HepG2 (cell line): Measurements from ENCODE around the gene NRL. TPM values are rescaled to one million over a fixed set of nuclear protein-coding genes. Genes with fewer than 3 reads are reported as not detected.

Experiments
- HIVEP1 ChIP-seq: sonication (generic); formaldehyde crosslinking; IDR thresholded peaks from 2 replicates; pipeline ENCODE4 v1.4.0; 2020; ENCODE audit warnings: mild to moderate bottlenecking, missing genetic modification reagents
- KDM3A ChIP-seq: IDR thresholded peaks from 2 replicates; pipeline ENCODE4 v1.6.1; 2018; ENCODE audit warnings: low read depth, missing compliant biosample characterization
- KLF15 ChIP-seq: sonication (generic); formaldehyde crosslinking; IDR thresholded peaks from 2 replicates; pipeline ENCODE4 v1.8.1; 2023; ENCODE audit warnings: borderline replicate concordance, mild to moderate bottlenecking, inconsistent platforms, missing genetic modification reagents, mixed read lengths
- SAFB2 ChIP-seq: sonication (generic); formaldehyde crosslinking; IDR thresholded peaks from 2 replicates; pipeline ENCODE4 v1.5.1; 2020; ENCODE audit warnings: missing genetic modification reagents, low read depth, mild to moderate bottlenecking, borderline replicate concordance
- SOX6 ChIP-seq, 2 experiments: fragments of 450-650 bp in 1 of 2; sonication (generic) in 1 of 2; formaldehyde crosslinking in 1 of 2; IDR thresholded peaks; 2 replicates each; pipeline versions ENCODE4 v1.4.0 to v1.6.1; 2017 to 2020; ENCODE audit warnings: antibody characterized with exemption in 1 of 2, mild to moderate bottlenecking in 1 of 2, missing genetic modification reagents in 1 of 2
- SRSF9 ChIP-seq: fragments of 200-400 bp; formaldehyde crosslinking; IDR thresholded peaks from 2 replicates; pipeline ENCODE4 v1.6.1; 2018; ENCODE audit warnings: borderline replicate concordance, mild to moderate bottlenecking, low read depth, low read length; ENCODE audit not compliant: insufficient read depth, poor library complexity, severe bottlenecking
- STAG1 ChIP-seq: sonication (generic); formaldehyde crosslinking; IDR thresholded peaks from 2 replicates; pipeline ENCODE4 v1.4.0; 2020; ENCODE audit warnings: missing genetic modification reagents
- ZMAT3 ChIP-seq: sonication (generic); formaldehyde crosslinking; conservative IDR thresholded peaks from 2 replicates; pipeline ENCODE4 v1.7.0; 2021; ENCODE audit warnings: missing genetic modification reagents
- ZNF451 ChIP-seq: sonication (generic); formaldehyde crosslinking; IDR thresholded peaks from 2 replicates; pipeline ENCODE4 v1.5.0; 2020; ENCODE audit warnings: mild to moderate bottlenecking, missing genetic modification reagents
- polyA plus RNA-seq, 8 experiments: library from polyadenylated mRNA; depleted of rRNA in 3 of 8; stranded (reverse) in 7 of 8; unstranded in 1 of 8; fragments of >200 nt; fragmentation: Illumina TruSeq in 4 of 8; extraction: Trizol in 4 of 8; gene quantifications; 2 replicates each; pipeline versions ENCODE4 v1.2.1 to v1.2.3, GENCODE V29; 2011 to 2016; ENCODE audit warnings: low read depth in 4 of 8, missing spikeins in 1 of 8, mixed read lengths in 1 of 8; ENCODE audit not compliant: insufficient read depth in 1 of 8
- total RNA-seq, 5 experiments: library from RNA; depleted of rRNA; stranded (reverse); fragments of >200 nt; fragmentation: Illumina TruSeq; extraction: Trizol; gene quantifications; 2 replicates each; pipeline ENCODE4 v1.2.3, GENCODE V29; 2016; ENCODE audit warnings: low read depth in 1 of 5
- TF ChIP-seq, protein P1 (sequence below): IDR thresholded peaks from 2 replicates; pipeline ENCODE4 v1.6.1; 2016; ENCODE audit warnings: missing compliant biosample characterization, missing genetic modification reagents, borderline replicate concordance
- TF ChIP-seq, protein P2 (sequence below): IDR thresholded peaks from 2 replicates; pipeline ENCODE4 v1.6.1; 2016; ENCODE audit warnings: low read depth, borderline replicate concordance
- TF ChIP-seq, protein P3 (sequence below): sonication (generic); formaldehyde crosslinking; conservative IDR thresholded peaks from 2 replicates; pipeline ENCODE4 v1.8.0; 2022; ENCODE audit warnings: low read depth, missing genetic modification reagents
- TF ChIP-seq, protein P4 (sequence below): IDR thresholded peaks from 2 replicates; pipeline ENCODE4 v1.6.1; 2016; ENCODE audit warnings: mild to moderate bottlenecking, missing biosample characterization, missing genetic modification reagents

NRL gene
- total and polyA plus RNA-seq, 2 of the 13 experiments (the other 11 are each of a cell fraction or from before 2014, with no cell fraction given), result 2.5 to 4.7 TPM

DNA sequence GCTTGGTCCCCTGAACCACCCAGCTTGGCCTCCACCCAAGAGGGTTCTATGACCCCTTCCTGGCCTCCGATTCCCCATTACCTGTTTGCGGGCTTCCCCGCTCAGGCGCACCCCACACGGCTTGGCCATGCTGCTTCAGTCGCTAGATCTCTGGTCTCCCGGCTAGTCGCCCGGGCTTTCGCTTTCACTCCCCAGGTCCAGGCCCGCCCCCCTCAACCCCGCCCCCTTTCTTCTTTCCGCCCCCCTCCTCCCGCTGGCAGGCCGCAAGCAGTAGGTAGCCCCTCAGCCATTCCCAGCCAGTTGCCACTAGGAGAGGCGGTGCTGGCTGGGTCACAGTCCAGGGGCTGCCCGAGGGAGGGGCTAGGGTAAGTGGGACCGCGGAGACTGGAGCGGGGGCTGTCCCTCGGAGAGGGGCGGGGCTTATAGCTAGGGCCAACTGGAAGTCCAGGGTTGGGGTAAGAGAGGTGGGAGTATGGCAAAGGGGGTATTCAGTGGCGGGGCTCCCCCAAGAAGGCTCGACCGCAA, 31.8 kb upstream of the NRL start, which contains the start of gene PSME2 (continued):
- TF ChIP-seq, protein P1, sequence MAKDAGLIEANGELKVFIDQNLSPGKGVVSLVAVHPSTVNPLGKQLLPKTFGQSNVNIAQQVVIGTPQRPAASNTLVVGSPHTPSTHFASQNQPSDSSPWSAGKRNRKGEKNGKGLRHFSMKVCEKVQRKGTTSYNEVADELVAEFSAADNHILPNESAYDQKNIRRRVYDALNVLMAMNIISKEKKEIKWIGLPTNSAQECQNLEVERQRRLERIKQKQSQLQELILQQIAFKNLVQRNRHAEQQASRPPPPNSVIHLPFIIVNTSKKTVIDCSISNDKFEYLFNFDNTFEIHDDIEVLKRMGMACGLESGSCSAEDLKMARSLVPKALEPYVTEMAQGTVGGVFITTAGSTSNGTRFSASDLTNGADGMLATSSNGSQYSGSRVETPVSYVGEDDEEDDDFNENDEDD (CRISPR knock-in tag), result peak; percentile 47; the same call in 1 of the 2 replicates
- TF ChIP-seq HIVEP1, result peak; percentile 87
- TF ChIP-seq, protein P2, sequence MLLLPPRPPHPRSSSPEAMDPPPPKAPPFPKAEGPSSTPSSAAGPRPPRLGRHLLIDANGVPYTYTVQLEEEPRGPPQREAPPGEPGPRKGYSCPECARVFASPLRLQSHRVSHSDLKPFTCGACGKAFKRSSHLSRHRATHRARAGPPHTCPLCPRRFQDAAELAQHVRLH (CRISPR knock-in tag), result no peak
- peak; percentile 89 for TF ChIP-seq SAFB2 (CRISPR knock-in tag)
- peak; percentile 78; the same call in 1 of the 2 replicates for TF ChIP-seq ZNF451
- TF ChIP-seq KDM3A, result peak; percentile 25; the same call in 1 of the 2 replicates
- TF ChIP-seq SRSF9, result no peak
- peak; percentile 97; the same call in 1 of the 2 replicates for TF ChIP-seq ZMAT3 (CRISPR knock-in tag)
- TF ChIP-seq SOX6 (IDR thresholded peaks at IDR 0.05), result no peak
- TF ChIP-seq SOX6 (CRISPR knock-in tag; IDR thresholded peaks at IDR 0.05), result peak; percentile 80
- TF ChIP-seq STAG1 (CRISPR knock-in tag), result 0 out of 2 replicates have a peak, but pooled peaks have one; percentile 21
- TF ChIP-seq KLF15, result 0 out of 2 replicates have a peak, but pooled peaks have one; percentile 93
- TF ChIP-seq, protein P3, sequence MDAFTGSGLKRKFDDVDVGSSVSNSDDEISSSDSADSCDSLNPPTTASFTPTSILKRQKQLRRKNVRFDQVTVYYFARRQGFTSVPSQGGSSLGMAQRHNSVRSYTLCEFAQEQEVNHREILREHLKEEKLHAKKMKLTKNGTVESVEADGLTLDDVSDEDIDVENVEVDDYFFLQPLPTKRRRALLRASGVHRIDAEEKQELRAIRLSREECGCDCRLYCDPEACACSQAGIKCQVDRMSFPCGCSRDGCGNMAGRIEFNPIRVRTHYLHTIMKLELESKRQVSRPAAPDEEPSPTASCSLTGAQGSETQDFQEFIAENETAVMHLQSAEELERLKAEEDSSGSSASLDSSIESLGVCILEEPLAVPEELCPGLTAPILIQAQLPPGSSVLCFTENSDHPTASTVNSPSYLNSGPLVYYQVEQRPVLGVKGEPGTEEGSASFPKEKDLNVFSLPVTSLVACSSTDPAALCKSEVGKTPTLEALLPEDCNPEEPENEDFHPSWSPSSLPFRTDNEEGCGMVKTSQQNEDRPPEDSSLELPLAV, result no peak
- TF ChIP-seq, protein P4, sequence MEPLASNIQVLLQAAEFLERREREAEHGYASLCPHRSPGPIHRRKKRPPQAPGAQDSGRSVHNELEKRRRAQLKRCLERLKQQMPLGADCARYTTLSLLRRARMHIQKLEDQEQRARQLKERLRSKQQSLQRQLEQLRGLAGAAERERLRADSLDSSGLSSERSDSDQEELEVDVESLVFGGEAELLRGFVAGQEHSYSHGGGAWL, result peak; percentile 88
